RPMI8226 (cell line): Measurements from ENCODE around the gene PPCS.
"Not testable (repeated sequence)": the region's sequence is repeated elsewhere in the genome, so short reads cannot be mapped to it uniquely, and the experiment has no call there.

Experiments
- DNase-seq: peaks from one replicate; pipeline ENCODE4 v3.0.0-alpha.2; 2015

PPCS gene

DNA sequence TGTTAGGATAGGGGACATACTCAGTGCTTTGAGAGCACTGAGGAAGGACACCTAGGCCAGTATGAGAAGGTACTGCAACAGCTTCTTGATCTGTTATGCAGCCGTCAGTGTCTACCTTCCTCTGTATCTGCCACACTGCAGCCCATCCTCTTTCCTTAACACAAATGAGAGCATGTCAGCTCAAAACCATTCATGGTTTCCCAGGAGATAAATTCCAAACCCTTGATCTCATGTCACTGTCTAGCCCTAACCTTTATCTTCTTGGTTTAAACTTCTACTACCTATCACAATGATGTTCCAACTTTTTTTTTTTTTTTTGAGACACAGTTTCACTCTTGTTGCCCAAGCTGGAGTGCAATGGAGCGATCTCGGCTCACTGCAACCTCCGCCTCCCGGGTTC is 1.9 kb upstream of the PPCS start:
- no peak for DNase-seq

- DNase-seq = peak; percentile 82
These were observed 379 bp downstream of the PPCS start for GRCh38 chr1:42456754-42457089.

DNA sequence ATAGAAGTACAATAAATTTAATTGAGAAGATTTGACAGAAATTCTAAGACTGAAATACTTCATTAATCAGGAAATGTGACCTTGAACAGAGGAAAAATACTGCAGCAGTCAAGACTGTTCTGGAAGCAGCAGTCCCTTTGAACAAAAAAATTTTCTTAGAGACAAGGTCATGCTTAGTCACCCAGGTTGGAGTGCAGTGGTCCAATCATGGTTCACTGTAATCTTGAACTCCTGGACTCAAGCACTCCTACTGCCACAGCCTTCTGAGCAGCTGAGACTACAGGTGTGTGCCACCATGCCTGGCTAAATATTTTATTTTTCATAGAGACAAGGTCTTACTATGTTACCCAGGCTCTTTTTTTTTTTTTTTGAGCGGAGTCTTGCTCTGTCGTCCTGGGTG is 4.9 kb downstream of the PPCS start:
- no peak for DNase-seq

DNA sequence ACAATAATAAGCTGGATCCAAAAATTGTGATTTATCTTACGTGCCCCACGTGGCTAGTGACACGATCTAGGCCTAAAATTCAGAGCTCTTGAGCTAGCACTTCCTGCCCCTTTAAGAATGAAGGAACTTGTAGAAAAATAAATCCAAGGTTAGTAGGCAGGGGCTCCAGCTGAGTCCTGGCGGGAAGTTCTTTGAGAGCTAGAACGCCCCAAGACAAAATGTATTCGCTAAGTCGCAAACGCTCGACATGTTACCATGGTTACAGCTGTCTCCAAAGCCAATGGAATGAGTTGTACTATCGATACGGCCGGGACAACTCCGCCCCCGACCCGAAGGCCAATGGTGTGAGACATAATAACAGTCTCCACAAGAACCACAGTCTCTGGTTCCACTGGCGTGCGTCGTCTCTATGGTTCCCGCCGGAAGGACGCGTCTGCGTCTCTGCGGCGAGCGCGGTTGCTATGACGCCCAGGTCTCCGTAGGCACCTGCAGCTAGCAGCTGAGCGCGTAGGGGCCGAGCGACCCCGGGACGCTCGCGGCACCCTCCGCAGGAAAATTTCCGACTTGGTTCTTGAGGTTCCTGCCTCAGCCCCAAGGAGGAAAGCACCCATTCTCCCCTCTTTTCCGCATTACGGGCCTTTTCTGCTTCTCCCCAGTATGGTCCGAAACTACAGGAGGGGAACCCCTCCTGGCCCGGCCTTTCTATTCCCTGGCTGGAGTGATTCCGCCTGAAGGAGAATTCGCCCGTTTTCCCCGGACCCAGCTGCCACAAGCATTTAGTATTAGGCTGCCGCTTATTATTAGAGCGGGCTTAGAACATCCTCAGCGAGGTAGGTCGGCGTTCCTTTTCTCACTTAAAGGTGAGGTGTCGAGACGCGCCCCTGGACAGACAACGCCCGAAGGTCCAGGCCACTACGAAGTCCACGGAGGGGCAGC is 6.8 kb downstream of the PPCS start, which contains the start of gene CCDC30:
Gene CCDC30, plus strand, starts transcription at position 459 of the 936 bp plus-strand sequence. CDS start 17,266 bp downstream, outside the sequence.
- DNase-seq = peak; percentile 99

- DNase-seq = no peak
These were observed 7.6 kb downstream of the PPCS start for GRCh38 chr1:42463921-42464320.

GRCh38 chr1:42466030-42466429 is 9.7 kb downstream of the PPCS start:
- no peak for DNase-seq

- DNase-seq = no peak
These were observed 13.4 kb downstream of the PPCS start for GRCh38 chr1:42469727-42470126.

GRCh38 chr1:42476605-42477004 is 20.3 kb downstream of the PPCS start:
- no peak for DNase-seq

DNA sequence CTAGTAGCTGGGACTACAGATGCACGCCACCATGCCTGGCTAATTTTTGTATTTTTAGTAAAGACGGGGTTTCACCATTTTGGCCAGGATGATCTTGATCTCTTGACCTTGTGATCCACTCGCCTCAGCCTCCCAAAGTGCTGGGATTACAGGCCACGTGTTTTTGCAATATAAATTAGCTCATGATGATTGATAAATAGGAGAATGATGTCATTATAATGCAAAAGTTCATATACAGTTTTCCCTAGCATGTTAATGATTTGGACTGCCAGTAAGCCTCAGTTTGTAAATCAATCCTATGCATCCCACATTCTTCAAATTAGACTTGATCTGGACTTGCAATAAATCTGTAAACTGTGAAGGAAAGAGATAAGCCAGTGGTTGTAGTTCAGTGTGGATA is 21.0 kb downstream of the PPCS start:
- DNase-seq = not testable (repeated sequence)

DNA sequence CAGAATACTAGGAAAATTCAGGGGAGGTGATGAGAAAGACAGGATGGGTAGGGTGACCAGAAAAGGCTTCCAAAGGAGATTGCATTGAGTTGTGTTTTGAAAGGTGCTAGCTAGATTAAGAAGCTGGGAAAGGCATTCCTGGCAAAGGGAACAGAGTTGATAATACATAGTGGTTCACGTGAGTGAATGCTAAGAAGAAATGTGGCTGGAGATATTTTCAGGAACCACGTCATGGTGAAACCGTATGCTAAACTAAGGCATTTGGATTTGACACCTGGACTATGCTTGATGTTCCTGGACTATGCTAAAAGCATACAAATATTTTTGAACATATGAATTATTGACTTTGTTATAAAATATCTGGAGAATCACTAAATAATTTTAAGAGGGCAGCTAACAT is 21.4 kb downstream of the PPCS start:
- no peak for DNase-seq

DNA sequence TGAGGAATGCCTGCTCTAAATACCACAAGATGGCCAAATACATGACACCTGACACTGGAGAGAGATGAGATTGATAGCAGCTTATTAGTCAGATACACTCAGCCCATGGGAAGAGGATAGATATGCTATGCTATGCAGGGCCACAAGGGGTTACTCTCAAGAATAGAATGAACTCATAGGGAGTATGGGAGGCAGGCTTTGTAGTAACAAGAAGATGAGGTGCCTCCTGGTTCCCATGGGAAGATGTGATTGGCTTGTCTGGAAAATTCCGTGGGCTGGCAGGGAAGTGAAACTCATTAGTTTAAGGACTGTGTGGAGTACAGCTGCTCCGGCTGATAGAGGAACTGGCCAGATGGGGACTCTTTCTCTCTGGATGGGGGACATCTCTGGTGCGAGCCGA is 23.3 kb downstream of the PPCS start:
- no peak for DNase-seq

- DNase-seq = no peak
These were observed 24.6 kb downstream of the PPCS start for GRCh38 chr1:42480921-42481320.

DNA sequence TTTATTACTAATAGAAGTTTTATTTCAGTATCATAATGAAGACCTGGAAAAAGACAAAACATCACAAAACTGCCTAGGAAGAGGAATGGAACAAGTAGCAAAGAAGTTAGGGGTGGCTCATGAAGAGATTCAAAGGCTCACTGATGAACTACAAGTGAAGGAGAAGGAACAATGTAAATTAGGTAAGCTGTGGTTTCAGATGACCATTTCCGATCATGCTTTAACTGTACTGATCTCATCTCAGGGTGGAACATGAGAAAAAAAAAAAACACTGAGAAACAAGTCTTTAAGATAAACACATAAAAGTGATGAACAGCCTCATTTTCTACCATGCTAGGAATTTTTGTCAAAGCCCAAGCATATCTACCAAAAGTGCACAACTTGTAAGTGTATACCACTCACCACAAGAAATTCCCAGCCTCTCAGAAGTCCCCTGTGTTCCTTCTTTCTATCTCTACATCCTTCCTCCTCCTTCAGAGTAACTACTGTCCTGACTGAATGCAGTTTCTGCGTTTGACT is 26.4 kb downstream of the PPCS start:
- DNase-seq = no peak

GRCh38 chr1:42484382-42484781 is 28.0 kb downstream of the PPCS start:
- DNase-seq = no peak

DNA sequence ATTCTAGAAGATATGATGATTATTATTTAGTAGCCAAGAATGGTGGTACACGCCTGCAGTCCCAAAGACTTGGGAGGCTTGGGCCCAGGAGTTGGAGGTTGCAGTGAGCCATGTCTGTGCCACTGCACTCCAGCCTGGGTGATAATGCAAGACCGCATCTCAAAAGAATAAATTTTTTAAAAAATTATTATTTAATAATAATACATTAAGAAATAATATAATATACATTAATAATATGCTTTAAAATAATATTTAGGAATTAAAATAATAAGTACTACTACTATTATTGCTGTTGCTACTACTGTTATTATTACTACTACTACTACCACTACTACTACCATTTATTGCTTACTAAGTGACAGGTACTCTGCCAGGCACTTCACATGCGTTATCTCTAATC is 33.9 kb downstream of the PPCS start:
- DNase-seq = no peak

- DNase-seq = not testable (repeated sequence)
These were observed 45.7 kb downstream of the PPCS start for GRCh38 chr1:42502031-42502430.

DNA sequence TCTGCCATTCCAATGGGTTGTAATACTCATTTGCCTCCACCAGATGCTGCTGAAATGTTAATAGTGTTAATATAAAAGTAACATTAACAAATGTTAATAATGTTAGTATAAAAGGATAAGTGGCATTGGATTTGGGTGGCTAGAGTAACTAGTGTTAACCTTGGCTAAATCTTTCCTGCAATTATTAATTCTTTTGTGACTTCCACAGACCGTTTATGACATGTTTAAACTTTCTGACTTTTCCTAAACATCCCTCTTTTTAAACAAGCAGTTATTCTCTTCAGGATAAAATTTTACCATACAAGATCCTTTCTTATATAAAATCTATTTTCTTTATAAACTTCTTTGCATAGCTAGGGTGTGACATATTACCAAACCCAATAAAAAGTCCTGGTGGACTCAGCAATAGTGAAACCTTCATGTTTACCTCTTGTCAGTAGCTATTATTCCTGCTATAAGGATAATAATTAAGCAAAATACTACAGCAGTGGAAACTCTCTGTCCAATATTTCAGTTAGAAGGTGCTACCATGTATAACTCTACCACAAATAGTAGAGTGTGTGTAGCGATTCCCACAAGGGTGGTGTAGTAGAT is 48.3 kb downstream of the PPCS start:
- no peak for DNase-seq

DNA sequence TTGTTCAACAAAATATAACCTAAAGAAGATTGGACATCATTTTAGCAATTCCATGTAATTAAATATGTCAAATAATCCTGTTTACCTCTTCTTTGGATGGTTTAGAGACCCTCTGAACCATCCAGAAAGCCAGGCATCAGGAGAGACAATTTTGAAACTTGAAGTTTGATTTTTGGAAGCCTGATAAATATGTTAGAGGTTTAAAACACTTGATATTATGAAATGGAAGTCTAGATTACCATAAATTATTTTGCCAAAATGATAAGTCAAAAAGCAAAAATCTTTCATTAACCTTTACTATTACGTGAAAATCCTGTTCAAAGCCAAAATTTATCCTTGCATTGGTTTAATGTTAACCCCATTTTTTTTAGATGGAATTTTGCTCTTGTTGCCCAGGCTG is 50.2 kb downstream of the PPCS start:
- DNase-seq = no peak
